Measurements from ENCODE around the gene TRIM44.

TRIM44 gene

DNA sequence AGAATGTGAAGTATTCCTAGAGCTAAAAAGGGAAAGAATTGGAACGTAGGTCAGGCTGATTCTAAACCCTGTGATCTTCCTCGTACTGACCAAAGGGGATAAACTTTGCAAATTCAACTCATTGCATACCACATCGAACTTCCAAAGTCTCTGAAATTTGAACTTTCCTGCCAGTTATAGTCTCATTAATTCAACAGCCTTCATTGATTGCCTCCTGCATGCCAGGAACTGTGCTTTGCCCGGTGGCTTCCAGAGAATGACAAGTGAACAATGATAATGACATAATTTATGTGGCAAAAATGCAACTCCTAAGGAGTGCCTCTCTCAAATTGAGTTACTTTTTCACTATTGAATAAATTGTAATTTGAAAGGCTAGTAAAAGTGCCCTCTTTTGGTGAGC is 173.6 kb downstream of the TRIM44 start:
- TF ChIP-seq, protein P1, sequence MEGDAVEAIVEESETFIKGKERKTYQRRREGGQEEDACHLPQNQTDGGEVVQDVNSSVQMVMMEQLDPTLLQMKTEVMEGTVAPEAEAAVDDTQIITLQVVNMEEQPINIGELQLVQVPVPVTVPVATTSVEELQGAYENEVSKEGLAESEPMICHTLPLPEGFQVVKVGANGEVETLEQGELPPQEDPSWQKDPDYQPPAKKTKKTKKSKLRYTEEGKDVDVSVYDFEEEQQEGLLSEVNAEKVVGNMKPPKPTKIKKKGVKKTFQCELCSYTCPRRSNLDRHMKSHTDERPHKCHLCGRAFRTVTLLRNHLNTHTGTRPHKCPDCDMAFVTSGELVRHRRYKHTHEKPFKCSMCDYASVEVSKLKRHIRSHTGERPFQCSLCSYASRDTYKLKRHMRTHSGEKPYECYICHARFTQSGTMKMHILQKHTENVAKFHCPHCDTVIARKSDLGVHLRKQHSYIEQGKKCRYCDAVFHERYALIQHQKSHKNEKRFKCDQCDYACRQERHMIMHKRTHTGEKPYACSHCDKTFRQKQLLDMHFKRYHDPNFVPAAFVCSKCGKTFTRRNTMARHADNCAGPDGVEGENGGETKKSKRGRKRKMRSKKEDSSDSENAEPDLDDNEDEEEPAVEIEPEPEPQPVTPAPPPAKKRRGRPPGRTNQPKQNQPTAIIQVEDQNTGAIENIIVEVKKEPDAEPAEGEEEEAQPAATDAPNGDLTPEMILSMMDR (IDR thresholded peaks at IDR 0.05): no peak

DNA sequence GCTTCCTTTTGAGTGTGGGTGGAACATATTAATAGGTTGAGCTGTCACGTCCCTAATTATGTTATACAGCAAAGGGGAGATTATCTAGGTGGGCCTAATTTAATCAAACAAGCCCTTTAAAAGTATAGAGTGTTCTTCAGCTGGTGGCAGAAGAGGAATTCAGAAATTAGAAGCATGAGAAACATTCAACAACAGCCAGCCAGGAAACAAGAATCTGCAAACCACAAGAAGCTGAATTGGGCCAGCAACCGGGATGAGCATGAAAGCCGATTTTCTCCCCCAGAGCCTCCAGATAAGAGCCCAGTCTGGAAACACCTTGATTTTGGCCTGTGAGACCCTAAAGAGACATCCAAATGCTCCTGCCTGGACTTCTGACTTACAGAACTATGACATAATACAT is 175.5 kb downstream of the TRIM44 start:
- TF ChIP-seq, protein P1 (IDR thresholded peaks at IDR 0.05): no peak

DNA sequence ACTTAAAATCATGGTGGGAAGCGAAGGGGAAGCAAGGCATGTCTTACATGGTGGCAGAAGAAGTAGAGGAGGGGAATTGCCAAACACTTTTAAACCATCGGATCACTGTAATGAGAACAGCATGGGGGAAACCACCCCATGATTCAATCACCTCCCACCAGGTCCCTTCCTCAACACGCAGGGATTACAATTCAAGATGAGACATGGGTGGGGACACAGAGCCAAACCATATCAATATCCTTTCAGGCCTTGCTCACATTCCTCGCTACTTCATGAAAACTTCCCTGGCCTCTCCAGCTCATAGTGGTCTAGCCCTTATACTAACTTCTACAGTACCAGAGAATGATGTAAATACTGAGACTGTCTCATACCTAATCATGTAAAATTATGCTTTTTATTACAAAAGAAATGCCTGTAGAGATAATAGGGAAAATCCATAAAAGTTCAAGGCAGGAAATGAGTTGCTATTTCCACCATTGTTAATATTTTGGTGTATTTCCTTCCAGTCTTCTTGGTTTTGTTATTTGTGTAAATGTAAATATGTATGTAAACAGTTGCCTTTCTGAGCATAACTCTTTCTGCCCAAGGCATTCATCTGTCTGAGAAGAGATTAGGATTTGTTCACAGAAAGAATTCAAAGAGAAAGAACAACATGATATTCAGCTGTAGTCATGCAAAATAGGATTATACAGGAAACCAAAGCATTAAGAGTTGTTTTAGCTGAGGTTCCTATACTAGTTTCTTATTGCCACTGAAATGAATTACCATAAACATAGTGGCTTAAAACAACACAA is 177.0 kb downstream of the TRIM44 start:
- TF ChIP-seq, protein P1 (IDR thresholded peaks at IDR 0.05): no peak

DNA sequence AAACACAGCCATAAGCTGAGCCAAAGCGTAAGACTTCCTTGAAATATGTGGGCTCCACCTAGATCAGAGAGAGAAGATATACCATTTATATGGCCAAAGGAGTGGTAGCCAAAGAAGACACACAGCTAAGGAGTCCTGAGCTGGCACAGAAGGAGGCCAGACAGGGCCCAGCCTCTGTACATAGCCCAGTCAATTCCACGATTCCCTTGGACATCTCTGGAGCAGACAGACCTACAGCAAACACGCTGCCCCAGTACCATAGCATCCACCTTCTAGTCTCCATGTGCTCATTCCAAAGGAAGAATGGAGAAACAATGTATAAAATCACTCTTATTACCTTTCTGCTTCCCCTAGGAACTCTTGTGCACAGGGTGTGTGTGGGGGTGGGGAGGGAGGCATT is 179.2 kb downstream of the TRIM44 start:
- TF ChIP-seq, protein P1 (IDR thresholded peaks at IDR 0.05): no peak

DNA sequence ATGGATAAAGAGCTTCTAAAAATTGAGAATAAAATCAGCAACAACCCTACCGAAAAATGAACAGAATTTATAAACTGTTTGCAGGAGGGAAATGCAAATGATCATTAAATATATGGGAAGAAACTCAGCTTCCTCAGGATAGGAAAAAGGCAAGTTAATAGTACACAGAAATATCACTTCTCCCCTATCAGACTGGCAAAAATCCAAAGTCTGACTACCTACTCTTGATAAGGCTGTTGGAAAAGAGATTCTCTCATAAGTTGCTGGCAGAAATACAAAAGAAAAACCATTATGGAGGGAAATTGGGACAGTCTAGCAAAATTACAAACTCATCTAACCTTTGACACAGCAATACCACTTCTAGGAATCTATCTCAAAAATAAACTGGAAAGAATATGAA is 180.4 kb downstream of the TRIM44 start:
- TF ChIP-seq, protein P1 (IDR thresholded peaks at IDR 0.05): no peak

DNA sequence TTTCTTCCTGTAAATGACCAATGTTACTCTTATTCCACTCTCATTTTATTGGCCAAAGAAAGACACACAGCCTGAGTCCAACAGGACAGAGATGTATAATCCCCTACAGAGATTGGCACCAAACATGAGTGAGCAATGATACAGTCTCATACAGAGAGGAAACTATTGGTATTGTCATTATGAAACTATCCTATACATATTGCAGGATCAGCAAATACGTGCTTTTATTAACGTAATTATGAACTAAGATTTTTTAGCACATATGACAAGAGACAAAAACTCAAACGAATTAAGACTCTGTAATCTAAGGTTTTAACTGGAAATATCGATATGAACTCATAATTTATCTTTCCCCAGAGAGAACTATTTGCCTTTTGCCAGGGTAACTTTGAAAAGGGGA is 182.0 kb downstream of the TRIM44 start:
- TF ChIP-seq, protein P1 (IDR thresholded peaks at IDR 0.05): no peak

DNA sequence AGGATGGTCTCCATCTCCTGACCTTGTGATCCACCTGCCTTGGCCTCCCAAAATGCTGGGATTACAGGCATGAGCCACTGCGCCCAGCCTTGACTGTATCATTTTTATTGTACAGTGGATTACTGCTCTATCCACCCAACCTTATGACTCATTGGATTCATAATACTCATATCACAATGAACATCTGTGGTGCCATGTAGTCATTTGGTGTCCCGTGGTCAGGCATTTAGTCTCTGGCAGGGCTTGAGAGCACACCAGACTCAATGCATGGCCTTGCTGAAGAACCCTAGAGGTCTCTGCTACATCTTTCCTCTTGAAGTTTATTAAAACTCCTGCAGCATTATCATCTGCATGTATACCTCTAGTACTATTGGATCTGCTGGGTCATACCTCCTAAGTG is 183.3 kb downstream of the TRIM44 start:
- TF ChIP-seq, protein P1 (IDR thresholded peaks at IDR 0.05): no peak

DNA sequence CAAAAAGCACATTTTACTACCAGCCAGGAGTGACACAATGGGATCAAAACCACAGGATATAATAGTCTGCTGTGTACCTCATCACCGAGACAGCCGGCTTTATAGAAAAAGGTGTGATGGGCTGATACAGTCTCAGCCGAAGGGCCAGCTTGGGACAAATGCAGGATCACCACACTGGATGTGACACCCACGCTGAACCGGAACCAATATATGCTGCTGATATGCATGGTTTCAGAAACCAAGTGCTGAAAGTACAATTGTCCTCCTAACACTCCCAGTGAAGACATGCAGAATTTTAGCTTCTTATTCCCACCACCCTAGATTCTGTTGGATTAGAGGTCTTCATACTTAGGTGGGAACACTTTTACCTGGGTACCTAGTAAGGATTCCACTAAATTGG is 184.3 kb downstream of the TRIM44 start:
- TF ChIP-seq, protein P1 (IDR thresholded peaks at IDR 0.05): no peak
